H1 (cell line): ENCODE measurements around the gene SF3B3. TPM values are rescaled to one million over a fixed set of nuclear protein-coding genes. Genes with fewer than 3 reads are reported as not detected.

Experiments used
- CHD2 ChIP-seq: IDR thresholded peaks from 2 replicates; pipeline ENCODE4 v1.6.1; 2012; ENCODE audit warnings: low read length, improper control_type of control experiment
- CHD7 ChIP-seq: fragments of 300-600 bp; sonication (generic); IDR thresholded peaks from 2 replicates; pipeline ENCODE4 v1.7.1; 2012; ENCODE audit warnings: low read length, moderate library complexity, mild to moderate bottlenecking, inconsistent platforms; ENCODE audit not compliant: insufficient replicate concordance
- polyA plus RNA-seq, 7 experiments: library from polyadenylated mRNA; depleted of rRNA in 3 of 7; stranded (reverse) in 5 of 7; unstranded in 2 of 7; fragments of >200 nt in 5 of 7; fragments of 200-250 nt in 2 of 7; gene quantifications; 1 replicate in 5 of 7; 2 replicates in 1 of 7; 4 replicates in 1 of 7; pipeline versions ENCODE4 v1.2.1 to v1.2.3, GENCODE V29; 2011 to 2013; ENCODE audit warnings: missing spikeins in 2 of 7, mixed read lengths in 2 of 7
- total RNA-seq: library from RNA; stranded (reverse); fragmentation: NEBNext Ultra II Directional; extraction: Animal tissue kit (Norgen Biotek cat#: 25700); gene quantifications from 2 replicates; pipeline ENCODE4 v1.2.1, GENCODE V29; 2021

Gene SF3B3
- total and polyA plus RNA-seq, 2 of the 8 experiments (the other 6 are each of a cell fraction or from before 2014, with no cell fraction given), result 241 to 521 TPM

- TF ChIP-seq CHD7 (no peak), CHD2 (no peak)
These were observed 38.7 kb upstream of the SF3B3 start (continued) for GRCh38 chr16:70484867-70485266.
